Astrocyte of the spinal cord (primary cell): ENCODE measurements around the gene OBP2A.

ENCODE experiments used
- DNase-seq: peaks from one replicate; pipeline ENCODE4 v3.0.0; 2011; ENCODE audit warnings: low read depth, low spot score
- H3K4me3 ChIP-seq: 2 replicates; pipeline ENCODE4 v1.5.1; 2011; ENCODE audit warnings: low read depth, mild to moderate bottlenecking, low read length, moderate library complexity
- CTCF ChIP-seq: IDR thresholded peaks from 2 replicates; pipeline ENCODE4 v1.5.1; 2012; ENCODE audit warnings: low read depth, mild to moderate bottlenecking, low read length, inconsistent platforms
- in situ Hi-C: cut with HindIII; loops from 2 replicates; pipeline ENCODE4 v1.10.0; 2017; ENCODE audit warnings: low sequenced_read_pairs

The OBP2A gene

DNA sequence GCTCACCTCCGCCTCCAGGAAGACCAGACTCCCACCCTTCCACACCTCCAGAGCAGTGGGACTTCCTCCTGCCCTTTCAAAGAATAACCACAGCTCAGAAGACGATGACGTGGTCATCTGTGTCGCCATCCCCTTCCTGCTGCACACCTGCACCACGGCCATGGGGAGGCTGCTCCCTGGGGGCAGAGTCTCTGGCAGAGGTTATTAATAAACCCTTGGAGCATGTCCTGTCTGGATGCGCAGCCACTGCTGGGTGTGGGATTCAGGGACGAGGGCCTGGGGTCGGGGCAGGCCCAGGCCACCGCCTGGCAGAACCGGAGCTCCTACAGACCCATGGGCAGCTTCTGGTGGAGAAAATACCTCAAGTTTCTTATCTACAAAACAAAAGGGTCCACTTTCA, 20.6 kb downstream of the OBP2A start:
- no peak for DNase-seq
- in situ Hi-C loops = no loop called here
- no peak for TF ChIP-seq CTCF
- H3K4me3 ChIP-seq = no peak overlapping the region

GRCh38 chr9:135567311-135567710, 21.4 kb downstream of the OBP2A start:
- in situ Hi-C loops = no loop called here
- no peak for TF ChIP-seq CTCF
- DNase-seq = no peak
- no peak overlapping the region for H3K4me3 ChIP-seq

DNA sequence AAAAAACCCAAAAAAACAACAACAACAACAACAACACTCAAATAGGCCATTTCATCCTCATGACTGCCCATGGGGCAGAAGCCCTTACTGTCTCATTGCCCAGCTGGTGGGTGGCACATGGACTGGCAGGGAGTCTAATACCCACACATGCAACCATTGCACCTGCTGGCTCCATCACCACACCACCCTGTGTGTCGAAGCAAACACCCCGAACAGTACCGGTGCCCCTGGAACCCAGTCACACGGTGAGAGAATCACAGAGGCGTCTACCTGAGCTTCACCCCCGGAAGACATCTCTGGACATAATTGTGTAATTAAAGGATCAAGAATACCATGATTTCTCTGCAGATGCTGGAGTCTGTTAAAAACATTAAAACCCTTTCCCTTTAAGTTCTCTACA, 22.1 kb downstream of the OBP2A start:
- DNase-seq = no peak
- in situ Hi-C loops = no loop called here
- H3K4me3 ChIP-seq = no peak overlapping the region
- no peak for TF ChIP-seq CTCF

GRCh38 chr9:135570456-135570855, 24.5 kb downstream of the OBP2A start:
- no peak overlapping the region for H3K4me3 ChIP-seq
- in situ Hi-C loops = no loop called here
- no peak for TF ChIP-seq CTCF
- no peak for DNase-seq

GRCh38 chr9:135572233-135572632, 26.3 kb downstream of the OBP2A start:
- in situ Hi-C loops = no loop called here
- TF ChIP-seq CTCF = no peak
- H3K4me3 ChIP-seq = no peak overlapping the region

DNA sequence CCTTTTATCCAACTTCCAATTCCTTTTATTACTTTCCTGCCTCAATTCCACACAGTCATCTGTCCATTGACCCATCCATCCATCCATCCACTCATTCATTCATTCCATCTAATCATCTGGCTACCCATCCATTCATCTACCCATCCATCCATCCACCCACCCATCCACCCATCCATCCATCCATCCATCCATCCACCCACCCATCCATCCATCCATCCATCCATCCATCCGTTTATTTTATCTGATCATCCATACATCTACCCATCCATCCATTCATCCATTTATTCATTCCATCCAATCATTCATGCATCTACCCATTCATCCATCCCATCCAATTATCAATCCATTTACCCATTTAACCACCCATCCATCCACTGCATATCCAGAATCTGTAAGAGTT, 27.2 kb downstream of the OBP2A start:
- no peak overlapping the region for H3K4me3 ChIP-seq
- in situ Hi-C loops = no loop called here
- TF ChIP-seq CTCF = no peak
- no peak for DNase-seq

More at GRCh38 chr9:135572233-135572632, 26.3 kb downstream of the OBP2A start:
- DNase-seq = no peak

DNA sequence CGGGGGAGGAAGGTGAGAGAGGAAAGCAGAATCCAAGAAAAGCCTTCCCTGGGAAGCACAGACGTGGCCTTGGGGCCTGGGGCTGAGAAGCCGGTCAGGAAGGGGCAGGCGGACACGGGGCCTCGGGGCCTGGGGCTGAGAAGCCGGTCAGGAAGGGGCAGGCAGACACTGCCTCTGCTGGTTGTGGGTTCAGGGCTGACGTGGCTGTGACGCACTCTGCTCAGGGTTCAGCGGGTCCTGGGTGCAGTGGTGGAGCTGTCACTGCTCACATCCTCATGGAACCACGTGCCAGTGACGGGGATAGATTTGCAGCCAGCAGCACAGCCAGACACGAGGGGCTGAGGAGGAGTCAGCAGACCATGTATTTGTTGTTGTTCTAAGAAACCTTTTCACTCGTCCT, 28.4 kb downstream of the OBP2A start:
- no peak for DNase-seq
- TF ChIP-seq CTCF = no peak

More for the DNA sequence above, 28.4 kb downstream of the OBP2A start:
- no peak overlapping the region for H3K4me3 ChIP-seq
- in situ Hi-C loops = no loop called here
